Activated T-cell treated with anti-CD3 and anti-CD28 coated beads, Interleukin-2, amount 50 U/mL, for 24 hours (primary cell): ENCODE measurements around the gene RPA1.
"Not testable (repeated sequence)": the region's sequence is repeated elsewhere in the genome, so short reads cannot be mapped to it uniquely, and the experiment has no call there.

Experiments used
- DNase-seq: peaks from one replicate; pipeline ENCODE4 v3.0.0-alpha.2; 2020
- H3K27ac Mint-ChIP-seq: 2 replicates; pipeline ENCODE4 v1.8.0; 2020; ENCODE audit warnings: mild to moderate bottlenecking, mixed read lengths
- H3K27me3 Mint-ChIP-seq: 2 replicates; pipeline ENCODE4 v1.8.0; 2020; ENCODE audit warnings: mixed read lengths
- H3K36me3 Mint-ChIP-seq: 2 replicates; pipeline ENCODE4 v1.8.0; 2020; ENCODE audit warnings: low read depth, mixed read lengths
- H3K4me1 Mint-ChIP-seq: 2 replicates; pipeline ENCODE4 v1.8.0; 2020; ENCODE audit warnings: low read depth, mixed read lengths
- H3K4me3 Mint-ChIP-seq: 2 replicates; pipeline ENCODE4 v1.8.0; 2020; ENCODE audit warnings: mild to moderate bottlenecking, moderate library complexity, mixed read lengths
- H3K9me3 Mint-ChIP-seq: 2 replicates; pipeline ENCODE4 v1.8.0; 2020; ENCODE audit warnings: mixed read lengths

RPA1 gene

DNA sequence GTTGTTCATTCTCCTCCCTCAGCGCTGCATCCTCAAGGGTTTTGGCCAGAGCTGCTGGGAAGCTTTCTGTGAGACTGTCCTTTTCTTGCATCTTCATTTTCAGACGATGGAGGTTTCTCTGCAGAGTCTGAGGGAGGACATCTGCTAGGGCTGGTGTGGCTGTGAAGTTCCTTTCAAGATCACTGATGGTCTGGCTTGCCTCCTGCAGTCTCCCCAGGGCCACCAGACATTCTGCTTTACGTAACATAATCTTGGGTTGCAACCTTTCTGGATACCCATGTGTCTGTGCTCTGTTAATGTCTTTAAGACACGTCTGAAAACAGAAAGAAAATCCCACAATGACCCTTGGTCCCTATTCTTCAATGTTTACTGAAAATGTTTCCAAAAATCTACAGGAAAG, 29.1 kb upstream of the RPA1 start:
- Mint-ChIP-seq H3K27me3 (no peaks in the 10 kb centered on the region), H3K9me3 (no peaks in the 10 kb centered on the region), H3K27ac (no peak overlapping the region), H3K4me3 (no peak overlapping the region), H3K36me3 (peaks cover 72% of the 10 kb centered on the region), H3K4me1 (peaks cover 10% of the 10 kb centered on the region)
- no peak for DNase-seq

- Mint-ChIP-seq H3K27me3 (no peaks in the 10 kb centered on the region), H3K4me3 (no peak overlapping the region), H3K4me1 (peaks cover under 1% of the 10 kb centered on the region), H3K27ac (no peak overlapping the region), H3K36me3 (peaks cover 67% of the 10 kb centered on the region), H3K9me3 (no peaks in the 10 kb centered on the region)
- DNase-seq: no peak
These were observed 27.4 kb upstream of the RPA1 start for GRCh38 chr17:1802429-1802828.

DNA sequence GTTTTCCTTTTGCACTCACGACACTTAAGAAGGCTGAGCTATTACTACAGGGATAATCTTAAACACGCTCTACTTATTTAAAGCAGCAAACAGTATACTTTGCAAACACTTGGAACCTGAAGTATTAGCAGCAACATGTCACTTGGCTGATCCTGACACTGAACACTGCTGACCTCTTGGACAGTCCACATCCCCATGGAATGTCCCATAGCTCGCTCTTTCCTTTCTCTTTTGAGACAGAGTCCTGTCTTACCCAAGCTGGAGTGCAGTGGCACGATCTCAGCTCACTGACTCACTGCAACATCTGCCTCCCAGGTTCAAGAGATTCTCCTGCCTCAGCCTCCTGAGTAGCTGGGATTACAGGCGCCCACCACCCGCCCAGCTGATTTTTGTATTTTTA, 26.5 kb upstream of the RPA1 start:
- Mint-ChIP-seq H3K27ac (no peak overlapping the region), H3K27me3 (no peaks in the 10 kb centered on the region), H3K4me3 (no peak overlapping the region), H3K4me1 (no peaks in the 10 kb centered on the region), H3K36me3 (peaks cover 68% of the 10 kb centered on the region), H3K9me3 (no peaks in the 10 kb centered on the region)
- no peak for DNase-seq

DNA sequence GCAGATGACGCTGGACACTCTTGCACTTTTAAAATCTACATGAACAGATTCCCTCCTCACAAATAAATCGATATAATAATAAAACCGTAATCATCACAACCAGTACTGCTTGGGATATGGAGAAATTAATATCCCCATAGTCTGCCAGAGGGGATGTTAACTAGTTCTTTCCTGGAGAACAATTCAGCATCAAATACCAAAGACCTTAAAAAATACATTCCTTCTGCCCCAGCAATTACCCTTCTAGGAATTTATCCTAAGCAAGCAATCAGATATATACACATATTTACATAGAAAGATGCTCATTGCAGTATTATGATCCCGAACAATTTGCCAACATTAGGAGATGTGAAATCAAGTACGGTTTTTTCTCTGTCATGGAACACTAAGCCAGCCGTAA, 21.9 kb upstream of the RPA1 start:
- Mint-ChIP-seq H3K4me3 (no peak overlapping the region), H3K27ac (no peak overlapping the region), H3K9me3 (no peaks in the 10 kb centered on the region), H3K36me3 (peaks cover 70% of the 10 kb centered on the region), H3K27me3 (no peaks in the 10 kb centered on the region), H3K4me1 (no peaks in the 10 kb centered on the region)
- no peak for DNase-seq

DNA sequence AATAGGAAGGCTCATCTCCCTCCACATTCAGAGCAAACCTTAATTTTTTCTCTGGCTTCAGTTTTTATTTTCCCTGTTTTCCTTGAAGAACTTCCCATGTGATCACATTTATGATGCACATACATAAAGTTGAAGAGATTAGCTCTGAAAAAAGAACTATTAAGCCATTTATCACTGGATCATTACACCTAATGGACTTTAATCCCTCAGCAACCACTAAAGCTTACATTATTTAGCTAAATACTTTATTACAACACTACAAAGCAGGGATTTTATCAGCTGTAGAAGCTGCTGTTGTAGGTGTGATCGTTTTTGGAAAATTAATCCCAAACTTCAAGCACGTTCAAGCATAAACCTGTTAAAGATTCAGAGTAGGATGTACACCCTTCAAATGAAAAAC, 21.2 kb upstream of the RPA1 start:
- H3K27me3 Mint-ChIP-seq: no peaks in the 10 kb centered on the region
- peaks cover 69% of the 10 kb centered on the region for H3K36me3 Mint-ChIP-seq
- no peaks in the 10 kb centered on the region for H3K9me3 Mint-ChIP-seq
- no peaks in the 10 kb centered on the region for H3K4me1 Mint-ChIP-seq
- DNase-seq: no peak
- no peak overlapping the region for H3K27ac Mint-ChIP-seq
- no peak overlapping the region for H3K4me3 Mint-ChIP-seq

- not testable (repeated sequence) for H3K27ac Mint-ChIP-seq, H3K9me3 Mint-ChIP-seq, H3K27me3 Mint-ChIP-seq, DNase-seq, H3K4me3 Mint-ChIP-seq, H3K4me1 Mint-ChIP-seq
- peaks cover 60% of the 10 kb centered on the region for H3K36me3 Mint-ChIP-seq
These were observed 20.0 kb upstream of the RPA1 start for GRCh38 chr17:1809815-1810214.

DNA sequence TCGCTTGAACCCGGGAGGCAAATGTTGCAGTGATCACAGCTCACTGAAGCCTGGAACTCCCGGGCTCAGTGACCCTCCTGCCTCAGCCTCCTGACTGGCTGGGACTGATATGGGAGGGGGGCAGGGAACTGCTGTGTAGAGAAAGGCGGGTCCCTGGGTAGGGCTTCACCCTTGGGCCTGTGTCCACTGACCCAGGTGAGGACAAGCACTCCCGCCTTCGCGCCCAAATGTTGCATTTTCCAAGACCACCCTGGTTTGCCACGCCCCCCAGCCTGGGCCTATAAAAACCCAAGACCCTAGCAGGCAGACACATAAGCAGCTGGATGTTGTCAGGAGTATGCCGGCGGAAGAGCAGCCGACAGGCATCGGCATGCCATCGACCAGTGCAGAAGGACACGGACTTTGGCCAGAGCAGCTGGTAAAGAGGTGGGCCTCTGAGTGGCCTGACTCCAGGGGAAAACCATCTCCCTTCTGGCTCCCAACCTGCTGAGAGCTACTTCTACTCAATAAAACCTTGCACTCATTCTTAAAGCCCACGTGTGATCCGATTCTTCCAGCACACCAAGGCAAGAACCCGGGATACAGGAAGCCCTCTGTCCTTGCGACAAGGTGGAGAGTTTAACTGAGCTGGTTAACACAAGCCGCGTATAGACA, 19.2 kb upstream of the RPA1 start:
- Mint-ChIP-seq H3K4me1 (no peaks in the 10 kb centered on the region), H3K36me3 (peaks cover 60% of the 10 kb centered on the region), H3K9me3 (no peaks in the 10 kb centered on the region), H3K4me3 (no peak overlapping the region), H3K27ac (no peak overlapping the region), H3K27me3 (no peaks in the 10 kb centered on the region)
- DNase-seq: no peak

DNA sequence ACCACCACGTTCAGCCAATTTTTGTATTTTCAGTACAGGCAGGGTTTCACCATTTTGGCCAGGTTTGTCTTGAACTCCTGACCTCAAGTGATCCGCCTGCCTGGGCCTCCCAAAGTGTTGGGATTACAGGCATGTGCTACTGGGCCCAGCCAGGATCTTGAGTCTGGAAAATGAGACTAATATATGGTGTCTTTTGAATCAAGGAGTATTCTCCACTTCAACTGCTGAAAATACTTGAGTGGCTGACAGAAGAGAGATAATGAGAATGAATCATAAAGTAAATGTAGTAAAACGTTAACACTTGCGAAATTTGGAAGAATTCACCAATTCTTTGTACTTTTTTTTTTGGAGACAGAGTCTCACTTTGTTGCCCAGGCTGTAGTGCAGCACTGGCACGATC, 16.7 kb upstream of the RPA1 start:
- Mint-ChIP-seq H3K36me3 (peaks cover 58% of the 10 kb centered on the region), H3K27me3 (no peaks in the 10 kb centered on the region), H3K9me3 (no peaks in the 10 kb centered on the region), H3K4me3 (no peak overlapping the region), H3K27ac (no peak overlapping the region), H3K4me1 (peaks cover 1% of the 10 kb centered on the region)
- DNase-seq: no peak

GRCh38 chr17:1820528-1821252, 9.1 kb upstream of the RPA1 start:
- H3K27me3 Mint-ChIP-seq: no peaks in the 10 kb centered on the region
- peaks cover 59% of the 10 kb centered on the region for H3K36me3 Mint-ChIP-seq
- H3K27ac Mint-ChIP-seq: no peak overlapping the region
- no peak overlapping the region for H3K4me3 Mint-ChIP-seq
- no peak for DNase-seq
- H3K9me3 Mint-ChIP-seq: no peaks in the 10 kb centered on the region
- H3K4me1 Mint-ChIP-seq: peaks cover 22% of the 10 kb centered on the region

GRCh38 chr17:1829216-1829591, 601 bp upstream of the RPA1 start:
- no peak for DNase-seq
- no peaks in the 10 kb centered on the region for H3K27me3 Mint-ChIP-seq
- H3K4me3 Mint-ChIP-seq: peak overlapping the region; percentile 93
- H3K36me3 Mint-ChIP-seq: peaks cover 65% of the 10 kb centered on the region
- H3K9me3 Mint-ChIP-seq: no peaks in the 10 kb centered on the region
- peak overlapping the region; percentile 95 for H3K27ac Mint-ChIP-seq
- H3K4me1 Mint-ChIP-seq: peaks cover 61% of the 10 kb centered on the region

DNA sequence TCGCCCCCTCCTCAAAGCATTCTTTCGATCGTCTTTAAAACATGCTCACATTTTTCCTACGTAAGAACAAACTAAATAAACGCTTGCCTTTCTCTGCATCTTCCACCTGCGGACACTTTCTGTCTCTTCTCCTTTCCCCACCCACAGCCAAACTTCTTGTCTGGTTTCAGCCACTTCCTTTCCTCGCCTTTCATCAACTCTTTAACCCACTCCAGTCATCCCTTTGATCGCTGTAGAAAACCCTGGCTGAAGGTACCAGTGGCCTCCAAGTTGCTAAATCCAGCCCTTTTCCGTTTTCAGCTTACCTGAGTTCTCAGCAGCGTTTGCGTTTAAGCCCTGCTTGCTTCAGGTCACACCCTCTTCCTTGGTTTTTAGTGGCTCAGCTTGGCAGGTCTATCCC, 483 bp downstream of the RPA1 start:
- Mint-ChIP-seq H3K27ac (peak overlapping the region; percentile 93), H3K36me3 (peaks cover 68% of the 10 kb centered on the region), H3K27me3 (no peaks in the 10 kb centered on the region), H3K9me3 (no peaks in the 10 kb centered on the region), H3K4me3 (peak overlapping the region; percentile 93), H3K4me1 (peaks cover 65% of the 10 kb centered on the region)
- DNase-seq: peak; percentile 54

DNA sequence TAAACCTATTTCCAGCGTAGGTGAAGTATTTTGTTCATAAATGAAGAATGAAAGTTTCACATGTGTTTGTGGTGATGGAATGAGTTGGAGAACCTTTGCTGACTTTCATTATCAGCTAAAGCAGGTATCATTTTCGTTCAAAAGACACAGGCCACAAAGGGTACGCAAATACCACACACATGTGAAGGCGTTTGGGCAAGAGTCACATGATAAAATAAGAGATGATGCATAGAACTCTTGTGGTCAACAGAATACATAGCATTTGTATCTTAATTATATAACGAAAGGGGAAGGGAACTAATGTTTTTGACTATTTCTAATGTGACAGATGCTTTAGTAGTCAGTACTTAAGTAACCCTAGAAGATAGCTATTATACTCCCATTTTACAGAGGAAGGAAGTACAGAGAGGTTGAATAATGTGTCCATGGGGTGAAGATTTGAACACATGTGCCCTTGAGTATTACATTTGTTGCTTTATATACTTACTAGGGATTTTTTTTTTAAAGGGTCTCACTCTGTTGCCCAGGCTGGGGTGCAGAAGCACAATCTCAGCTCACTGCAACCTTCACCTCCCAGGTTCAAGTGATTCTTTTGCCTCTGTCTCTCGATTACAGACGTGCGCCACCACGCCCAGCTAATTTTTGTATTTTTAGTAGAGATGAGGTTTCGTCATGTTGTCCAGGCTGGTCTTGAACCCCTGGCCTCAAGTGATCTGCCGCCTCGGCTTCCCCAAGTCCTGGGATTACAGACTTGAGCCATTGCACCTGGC, 4.8 kb downstream of the RPA1 start:
- DNase-seq: no peak
- H3K4me3 Mint-ChIP-seq: peak overlapping the region; percentile 27
- H3K9me3 Mint-ChIP-seq: no peaks in the 10 kb centered on the region
- H3K27ac Mint-ChIP-seq: peak overlapping the region; percentile 31
- H3K36me3 Mint-ChIP-seq: peaks cover 65% of the 10 kb centered on the region
- peaks cover 54% of the 10 kb centered on the region for H3K4me1 Mint-ChIP-seq
- H3K27me3 Mint-ChIP-seq: no peaks in the 10 kb centered on the region

DNA sequence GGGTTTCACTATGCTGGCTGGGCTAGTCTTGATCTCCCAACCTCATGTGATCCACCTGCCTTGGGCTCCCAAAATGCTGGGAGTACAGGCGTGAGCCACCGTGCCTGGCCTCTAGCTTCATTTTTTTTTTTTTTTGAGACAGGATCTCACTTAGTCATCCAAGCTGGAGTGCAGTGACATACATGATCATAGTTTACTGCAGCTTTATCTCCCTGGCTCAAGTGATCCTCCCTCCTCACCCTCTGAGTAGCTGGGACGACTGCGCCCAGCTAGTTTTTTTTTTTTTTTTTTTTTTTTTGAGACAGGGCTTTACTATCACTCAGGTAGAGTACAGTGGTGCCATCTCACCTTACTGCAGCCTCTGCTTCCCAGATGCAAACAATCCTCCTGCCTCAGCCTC, 9.7 kb downstream of the RPA1 start:
- peaks cover 65% of the 10 kb centered on the region for H3K36me3 Mint-ChIP-seq

GRCh38 chr17:1843947-1844346, 14.1 kb downstream of the RPA1 start:
- Mint-ChIP-seq H3K27ac (no peak overlapping the region), H3K27me3 (no peaks in the 10 kb centered on the region), H3K4me3 (no peak overlapping the region), H3K9me3 (no peaks in the 10 kb centered on the region), H3K36me3 (peaks cover 74% of the 10 kb centered on the region), H3K4me1 (peaks cover 4% of the 10 kb centered on the region)
- DNase-seq: no peak

More for the DNA sequence above, 9.7 kb downstream of the RPA1 start:
- DNase-seq: no peak
- no peaks in the 10 kb centered on the region for H3K9me3 Mint-ChIP-seq
- H3K4me1 Mint-ChIP-seq: peaks cover 25% of the 10 kb centered on the region
- H3K27me3 Mint-ChIP-seq: no peaks in the 10 kb centered on the region
- no peak overlapping the region for H3K4me3 Mint-ChIP-seq
- no peak overlapping the region for H3K27ac Mint-ChIP-seq

GRCh38 chr17:1847191-1847590, 17.4 kb downstream of the RPA1 start:
- Mint-ChIP-seq H3K27me3 (no peaks in the 10 kb centered on the region), H3K4me3 (no peak overlapping the region), H3K4me1 (peaks cover 9% of the 10 kb centered on the region), H3K9me3 (no peaks in the 10 kb centered on the region), H3K36me3 (peaks cover 88% of the 10 kb centered on the region), H3K27ac (no peak overlapping the region)
- no peak for DNase-seq
